H1 (cell line): Measurements from ENCODE around the gene CD40LG. TPM values are rescaled to one million over a fixed set of nuclear protein-coding genes. Genes with fewer than 3 reads are reported as not detected.

Experiments
- CTCF ChIA-PET: fragments of 300-600 bp; sonication (Branson Sonifier 250); formaldehyde crosslinking; loops from one replicate; lab custom pipeline; 2021; ENCODE audit not compliant: partially characterized antibody; lab: Charles Lee
- POLR2A ChIA-PET: fragments of 300-600 bp; sonication (Branson Sonifier 250); formaldehyde crosslinking; loops from one replicate; lab custom pipeline; 2021; ENCODE audit warnings: inconsistent platforms; ENCODE audit not compliant: partially characterized antibody; lab: Charles Lee
- DNase-seq, 2 experiments: peaks; one replicate each; pipeline versions ENCODE4 v3.0.0 to v3.0.0-alpha.2; 2010 to 2022; ENCODE audit warnings: low spot score in 2 of 2, low read depth in 1 of 2, mixed read lengths in 1 of 2
- FAIRE-seq: peaks from 2 replicates; lab custom pipeline; 2011; peaks lifted over from hg19 to GRCh38; lab: Jason Lieb, UNC
- H2AFZ ChIP-seq: 2 replicates; pipeline ENCODE4 v1.8.1; 2012; ENCODE audit warnings: low read length, inconsistent platforms
- H2AK5ac ChIP-seq: 2 replicates; pipeline ENCODE4 v1.6.1; 2013; ENCODE audit warnings: low read depth, low read length
- H2BK120ac ChIP-seq: replicated peaks from 2 replicates; pipeline ENCODE3; 2013; ENCODE audit warnings: low read depth, low read length, inconsistent platforms
- H2BK12ac ChIP-seq: 2 replicates; pipeline ENCODE4 v1.6.1; 2013; ENCODE audit warnings: low read depth, low read length
- H2BK15ac ChIP-seq: 2 replicates; pipeline ENCODE4 v1.6.1; 2013; ENCODE audit warnings: low read length
- H2BK20ac ChIP-seq: 2 replicates; pipeline ENCODE4 v1.6.1; 2013; ENCODE audit warnings: low read length
- H2BK5ac ChIP-seq: 2 replicates; pipeline ENCODE4 v1.6.1; 2013; ENCODE audit warnings: low read depth, low read length
- H3K14ac ChIP-seq: 2 replicates; pipeline ENCODE4 v1.6.1; 2013; ENCODE audit warnings: inconsistent platforms; ENCODE audit not compliant: insufficient read length
- H3K18ac ChIP-seq: 2 replicates; pipeline ENCODE4 v1.6.1; 2013; ENCODE audit warnings: low read length; ENCODE audit errors: extremely low read depth
- H3K23ac ChIP-seq: 2 replicates; pipeline ENCODE4 v1.6.1; 2013; ENCODE audit warnings: inconsistent platforms; ENCODE audit not compliant: insufficient read length
- H3K23me2 ChIP-seq: 2 replicates; pipeline ENCODE4 v1.6.1; 2013; ENCODE audit warnings: low read depth, low read length
- H3K27ac ChIP-seq: 2 replicates; pipeline ENCODE4 v1.6.1; 2011; ENCODE audit warnings: low read depth, low read length, inconsistent platforms
- H3K27me3 ChIP-seq, 4 experiments: replicated peaks in 1 of 4; 1 replicate in 1 of 4; 2 replicates in 3 of 4; pipeline versions ENCODE4 v1.6.1 to v1.8.1; 2011 to 2013; ENCODE audit warnings: low read length in 3 of 4, mild to moderate bottlenecking in 3 of 4, inconsistent platforms in 2 of 4, mixed read lengths in 2 of 4, moderate library complexity in 1 of 4; ENCODE audit not compliant: control insufficient read depth in 3 of 4, insufficient read depth in 3 of 4; ENCODE audit errors: extremely low read depth in 1 of 4
- H3K36me3 ChIP-seq, 4 experiments: 2 replicates each; pipeline versions ENCODE4 v1.6.1 to v1.8.1; 2011 to 2013; ENCODE audit warnings: mild to moderate bottlenecking in 4 of 4, low read length in 3 of 4, moderate library complexity in 2 of 4, control low read depth in 1 of 4, inconsistent platforms in 1 of 4; ENCODE audit not compliant: insufficient read depth in 4 of 4, control insufficient read depth in 2 of 4
- H3K4ac ChIP-seq: replicated peaks from 2 replicates; pipeline ENCODE3; 2013; ENCODE audit warnings: low read length, low read depth, mixed read lengths, inconsistent platforms; ENCODE audit not compliant: insufficient read length
- H3K4me1 ChIP-seq, 4 experiments: replicated peaks in 1 of 4; 1 replicate in 1 of 4; 2 replicates in 3 of 4; pipeline versions ENCODE4 v1.6.1 to v1.8.1; 2011 to 2013; ENCODE audit warnings: low read length in 3 of 4, inconsistent platforms in 2 of 4, mixed read lengths in 1 of 4; ENCODE audit not compliant: insufficient read depth in 4 of 4, control insufficient read depth in 3 of 4
- H3K4me2 ChIP-seq, 2 experiments: 2 replicates each; pipeline versions ENCODE4 v1.6.1 to v1.8.1; 2011 to 2013; ENCODE audit warnings: low read depth in 2 of 2, low read length in 2 of 2, control low read depth in 1 of 2, inconsistent platforms in 1 of 2, mild to moderate bottlenecking in 1 of 2; ENCODE audit not compliant: insufficient read depth in 1 of 2
- H3K4me3 ChIP-seq, 4 experiments: fragments of 200-600, 300-600 bp in 1 of 4; sonication (generic), shearing (Covaris generic), sonication (Bioruptor Twin) in 1 of 4; 2 replicates each; pipeline versions ENCODE4 v1.5.1 to v1.8.1; 2011 to 2016; ENCODE audit warnings: low read length in 4 of 4, low read depth in 3 of 4, control low read depth in 2 of 4, inconsistent platforms in 2 of 4, mild to moderate bottlenecking in 2 of 4, mixed read lengths in 1 of 4, moderate library complexity in 1 of 4; ENCODE audit not compliant: insufficient read depth in 2 of 4; ENCODE audit errors: extremely low read depth in 1 of 4
- H3K56ac ChIP-seq: replicated peaks from 2 replicates; pipeline ENCODE3; 2013; ENCODE audit warnings: low read depth, mild to moderate bottlenecking, mixed read lengths, low read length, inconsistent platforms; ENCODE audit not compliant: insufficient read length
- H3K79me1 ChIP-seq: 2 replicates; pipeline ENCODE4 v1.6.1; 2013; ENCODE audit warnings: low read depth, low read length, control low read depth
- H3K79me2 ChIP-seq, 2 experiments: 2 replicates each; pipeline versions ENCODE4 v1.6.1 to v1.8.1; 2012 to 2013; ENCODE audit warnings: low read length in 2 of 2, mild to moderate bottlenecking in 2 of 2, inconsistent platforms in 1 of 2; ENCODE audit not compliant: insufficient read depth in 2 of 2, control insufficient read depth in 1 of 2
- H3K9ac ChIP-seq, 4 experiments: replicated peaks in 1 of 4; 1 replicate in 1 of 4; 2 replicates in 3 of 4; pipeline versions ENCODE4 v1.6.1 to v1.8.1; 2011 to 2013; ENCODE audit warnings: low read depth in 3 of 4, low read length in 3 of 4, control low read depth in 2 of 4, mild to moderate bottlenecking in 2 of 4, moderate library complexity in 2 of 4, inconsistent platforms in 1 of 4; ENCODE audit errors: extremely low read depth in 1 of 4
- H3K9me3 ChIP-seq, 2 experiments: 2 replicates each; pipeline versions ENCODE4 v1.6.1 to v1.8.1; 2012 to 2013; ENCODE audit warnings: mild to moderate bottlenecking in 2 of 2, moderate library complexity in 2 of 2, control low read depth in 1 of 2, inconsistent platforms in 1 of 2, low read depth in 1 of 2, low read length in 1 of 2, mixed read lengths in 1 of 2; ENCODE audit not compliant: insufficient read depth in 2 of 2
- H4K20me1 ChIP-seq, 2 experiments: replicated peaks in 1 of 2; 2 replicates each; pipeline versions ENCODE3 to v1.8.1; 2011 to 2013; ENCODE audit warnings: inconsistent platforms in 2 of 2, low read length in 2 of 2, mild to moderate bottlenecking in 1 of 2; ENCODE audit not compliant: insufficient read depth in 2 of 2, control insufficient read depth in 1 of 2
- H4K5ac ChIP-seq: 2 replicates; pipeline ENCODE4 v1.6.1; 2013; ENCODE audit warnings: low read length, low read depth, mixed read lengths, inconsistent platforms; ENCODE audit not compliant: insufficient read length
- H4K8ac ChIP-seq: 2 replicates; pipeline ENCODE4 v1.8.0; 2013; ENCODE audit warnings: mild to moderate bottlenecking, moderate library complexity, low read length, inconsistent platforms; ENCODE audit not compliant: insufficient read depth; ENCODE audit errors: extremely low read depth
- H4K91ac ChIP-seq: replicated peaks from 2 replicates; pipeline ENCODE3; 2013; ENCODE audit warnings: low read length, mixed read lengths, inconsistent platforms; ENCODE audit not compliant: insufficient read length
- CBX5 ChIP-seq: fragments of 300-800, 300-1000 bp; sonication (generic); IDR thresholded peaks from 2 replicates; pipeline ENCODE4 v1.7.1; 2016; ENCODE audit warnings: antibody characterized with exemption, low read length, low read depth
- CREB1 ChIP-seq: IDR thresholded peaks from 2 replicates; pipeline ENCODE4 v1.6.1; 2012; ENCODE audit warnings: inconsistent platforms
- KDM4A ChIP-seq: IDR thresholded peaks from one replicate; pipeline ENCODE4 v1.7.1; 2012; ENCODE audit warnings: low read depth, mild to moderate bottlenecking, moderate library complexity, low read length, inconsistent platforms; ENCODE audit not compliant: severe bottlenecking
- WGBS, 2 experiments: shearing (Covaris generic) in 1 of 2; methylation state at CpG; one replicate each; pipeline versions ENCODE4 v1.1.6 to v1.1.7; 2013 to 2015; ENCODE audit warnings: low lambda C conversion rate in 2 of 2, mixed read lengths in 2 of 2, inconsistent platforms in 1 of 2, low coverage in 1 of 2, missing lambda C conversion rate in 1 of 2; ENCODE audit not compliant: insufficient replicate concordance in 2 of 2, insufficient coverage in 1 of 2, insufficient read length in 1 of 2; ENCODE audit errors: extremely low coverage in 1 of 2, missing lambda C conversion rate in 1 of 2; 5-methylcytosine and 5-hydroxymethylcytosine counted together
- polyA plus RNA-seq, 7 experiments: library from polyadenylated mRNA; depleted of rRNA in 3 of 7; stranded (reverse) in 5 of 7; unstranded in 2 of 7; fragments of >200 nt in 5 of 7; fragments of 200-250 nt in 2 of 7; gene quantifications; 1 replicate in 5 of 7; 2 replicates in 1 of 7; 4 replicates in 1 of 7; pipeline versions ENCODE4 v1.2.1 to v1.2.3, GENCODE V29; 2011 to 2013; ENCODE audit warnings: missing spikeins in 2 of 7, mixed read lengths in 2 of 7
- total RNA-seq: library from RNA; stranded (reverse); fragmentation: NEBNext Ultra II Directional; extraction: Animal tissue kit (Norgen Biotek cat#: 25700); gene quantifications from 2 replicates; pipeline ENCODE4 v1.2.1, GENCODE V29; 2021

The CD40LG gene
- total and polyA plus RNA-seq, 2 of the 8 experiments (the other 6 are each of a cell fraction or from before 2014, with no cell fraction given) = not detected

DNA sequence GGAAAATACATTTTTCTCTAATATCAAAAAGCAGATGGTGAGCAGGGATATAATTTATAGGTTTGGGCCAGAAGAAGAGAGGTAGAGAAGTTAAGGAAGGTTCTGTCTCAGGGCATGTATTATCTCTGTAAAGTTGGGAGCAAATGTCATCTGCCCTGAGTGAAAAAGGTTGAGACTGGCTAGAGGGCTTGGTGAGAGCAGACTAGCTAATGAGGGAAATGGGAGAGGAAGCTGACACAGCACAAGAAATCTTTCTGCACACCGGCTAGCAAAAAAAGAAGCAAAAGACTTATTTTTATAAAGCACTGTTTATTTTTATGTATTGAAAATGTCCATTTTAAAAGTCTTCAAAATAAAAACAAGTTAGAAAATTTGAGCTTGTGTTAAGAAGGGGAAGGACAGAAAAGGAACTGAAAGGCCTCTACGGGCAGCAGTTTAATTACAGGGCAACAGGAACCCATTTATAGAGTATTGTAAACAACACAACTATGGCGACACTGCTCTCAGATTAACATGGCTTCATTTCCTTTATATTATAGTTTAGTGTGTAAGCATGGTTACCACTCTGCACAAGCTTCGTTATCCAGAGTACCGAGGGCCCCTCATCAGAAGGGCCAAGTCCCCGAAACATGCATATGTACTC is 17.4 kb downstream of the CD40LG start:
- H3K27me3 ChIP-seq = no peaks in the 10 kb centered on the region
- CTCF ChIA-PET = interaction anchor here (0.9 kb wide), 1 partner anchor 30 kb away, joined by 3 read pairs; no protein-coding TSS in a partner anchor
- no peak overlapping the region for H3K4ac ChIP-seq
- no peak overlapping the region for H2AFZ ChIP-seq
- no peaks in the 10 kb centered on the region for H3K79me1 ChIP-seq
- FAIRE-seq = no peak
- no peaks in the 10 kb centered on the region for H3K23me2 ChIP-seq
- TF ChIP-seq CBX5 (no peak), KDM4A (no peak), CREB1 (no peak)
- TF ChIP-seq, all 59 proteins: peak for 0
- no peak overlapping the region for H2AK5ac ChIP-seq
- H4K20me1 ChIP-seq = no peaks in the 10 kb centered on the region
- H4K91ac ChIP-seq = no peak overlapping the region
- no peak overlapping the region for H2BK5ac ChIP-seq
- H3K9me3 ChIP-seq = no peaks in the 10 kb centered on the region
- no peak overlapping the region for H3K4me2 ChIP-seq
- H4K5ac ChIP-seq = no peak overlapping the region
- no peak overlapping the region for H2BK15ac ChIP-seq
- H2BK120ac ChIP-seq = no peak overlapping the region
- no peak overlapping the region for H2BK12ac ChIP-seq
- no peak for DNase-seq
- H3K4me3 ChIP-seq = no peak overlapping the region
- H3K36me3 ChIP-seq = no peaks in the 10 kb centered on the region; a peak in 1 of 8 replicates
- no peaks in the 10 kb centered on the region for H3K4me1 ChIP-seq
- no peak overlapping the region for H3K56ac ChIP-seq
- no peak overlapping the region for H2BK20ac ChIP-seq
- no peak overlapping the region for H3K23ac ChIP-seq
- no peaks in the 10 kb centered on the region for H3K79me2 ChIP-seq
- no peak overlapping the region for H3K27ac ChIP-seq
- POLR2A ChIA-PET = no interaction called here
- H3K9ac ChIP-seq = no peak overlapping the region
- no peak overlapping the region for H3K14ac ChIP-seq
- no peak overlapping the region for H4K8ac ChIP-seq
- WGBS, 2 experiments = 89% methylated on average over 6 of the region's 6 CpGs; no CpG with 5 or more reads in 1 of the 2 experiments
- H3K18ac ChIP-seq = no peak overlapping the region
